Measurements from ENCODE around the gene CYP3A5. TPM values are rescaled to one million over a fixed set of nuclear protein-coding genes. Genes with fewer than 3 reads are reported as not detected.
A peak's percentile ranks its signal among the peaks of the same experiment; 100 is the strongest.

CYP3A5 gene
- total RNA-seq, 1 experiment from 2014 or later, result not detected

- Histone ChIP-seq H3K27ac (ENCODE audit: low read length) (no peak overlapping the region), H3K27me3 (ENCODE audit: low read length) (peaks cover 10% of the 10 kb centered on the region; the same call in 1 of the 2 replicates), H3K79me2 (ENCODE audit: low read length) (no peaks in the 10 kb centered on the region), H3K9ac (ENCODE audit: low read length) (no peak overlapping the region), H3K9me2 (replicated peaks; ENCODE audit: low read length) (no peaks in the 10 kb centered on the region), H3K4me3 (ENCODE audit: low read length) (no peak overlapping the region), H3K4me2 (ENCODE audit: low read length) (no peak overlapping the region), H2AFZ (ENCODE audit: low read length) (no peak overlapping the region), H4K20me1 (ENCODE audit: low read length) (no peaks in the 10 kb centered on the region), H3K9me3 (ENCODE audit: low read length) (no peaks in the 10 kb centered on the region), H3F3A (ENCODE audit: low read length, unreplicated experiment) (no peaks in the 10 kb centered on the region), H3K36me3 (ENCODE audit: low read depth, low read length) (no peaks in the 10 kb centered on the region), H3K4me1 (ENCODE audit: insufficient read depth, low read length) (no peaks in the 10 kb centered on the region)
- DNase-seq (no peak), ATAC-seq (no peak)
- ChIA-PET CTCF (no interaction called here), POLR2A (ENCODE audit: unreplicated experiment) (no interaction called here)
- BruUV-seq (replicated peaks), result no TSS peak
- no peak for TF ChIP-seq CTCF (conservative IDR thresholded peaks at IDR 0.05; ENCODE audit: low read depth, low read length)
- no peak for TF ChIP-seq EZH2 (IDR thresholded peaks at IDR 0.05; ENCODE audit: low read length, unreplicated experiment)
- TF ChIP-seq EZH2phosphoT487 (IDR thresholded peaks at IDR 0.05; ENCODE audit: borderline replicate concordance, low read length), result no peak
- intact Hi-C loops (cut with micrococcal nuclease), result no loop called here
These were observed 73.3 kb downstream of the CYP3A5 start for GRCh38 chr7:99606531-99606930.

GRCh38 chr7:99605527-99605926 lies 74.3 kb downstream of the CYP3A5 start:
- Histone ChIP-seq H3K9me3 (ENCODE audit: low read length) (no peaks in the 10 kb centered on the region), H3K27ac (ENCODE audit: low read length) (no peak overlapping the region), H2AFZ (ENCODE audit: low read length) (no peak overlapping the region), H3K79me2 (ENCODE audit: low read length) (no peaks in the 10 kb centered on the region), H3K4me2 (ENCODE audit: low read length) (no peak overlapping the region), H3K36me3 (ENCODE audit: low read depth, low read length) (no peaks in the 10 kb centered on the region), H3K9me2 (replicated peaks; ENCODE audit: low read length) (no peaks in the 10 kb centered on the region), H3K4me1 (ENCODE audit: insufficient read depth, low read length) (no peaks in the 10 kb centered on the region), H4K20me1 (ENCODE audit: low read length) (no peaks in the 10 kb centered on the region), H3F3A (ENCODE audit: low read length, unreplicated experiment) (no peaks in the 10 kb centered on the region), H3K9ac (ENCODE audit: low read length) (no peak overlapping the region), H3K27me3 (ENCODE audit: low read length) (peaks cover 8% of the 10 kb centered on the region; the same call in 1 of the 2 replicates), H3K4me3 (ENCODE audit: low read length) (no peak overlapping the region)
- CTCF ChIA-PET, result no interaction called here
- DNase-seq, result no peak
- ATAC-seq, result no peak
- no TSS peak for BruUV-seq (replicated peaks)
- TF ChIP-seq CTCF (conservative IDR thresholded peaks at IDR 0.05; ENCODE audit: low read depth, low read length) (no peak), EZH2phosphoT487 (IDR thresholded peaks at IDR 0.05; ENCODE audit: borderline replicate concordance, low read length) (no peak), EZH2 (IDR thresholded peaks at IDR 0.05; ENCODE audit: low read length, unreplicated experiment) (no peak)
- POLR2A ChIA-PET (ENCODE audit: unreplicated experiment), result no interaction called here
- intact Hi-C loops (cut with micrococcal nuclease), result no loop called here

GRCh38 chr7:99601656-99602310 lies 78.0 kb downstream of the CYP3A5 start:
- Histone ChIP-seq H3K36me3 (ENCODE audit: low read depth, low read length) (no peaks in the 10 kb centered on the region), H3K4me1 (ENCODE audit: insufficient read depth, low read length) (no peaks in the 10 kb centered on the region), H3K9ac (ENCODE audit: low read length) (no peak overlapping the region), H3K27me3 (ENCODE audit: low read length) (no peaks in the 10 kb centered on the region), H3K4me2 (ENCODE audit: low read length) (no peak overlapping the region), H3F3A (ENCODE audit: low read length, unreplicated experiment) (no peaks in the 10 kb centered on the region), H4K20me1 (ENCODE audit: low read length) (no peaks in the 10 kb centered on the region), H2AFZ (ENCODE audit: low read length) (no peak overlapping the region), H3K4me3 (ENCODE audit: low read length) (no peak overlapping the region), H3K79me2 (ENCODE audit: low read length) (no peaks in the 10 kb centered on the region), H3K9me2 (replicated peaks; ENCODE audit: low read length) (no peaks in the 10 kb centered on the region), H3K9me3 (ENCODE audit: low read length) (no peaks in the 10 kb centered on the region), H3K27ac (ENCODE audit: low read length) (no peak overlapping the region)
- DNase-seq (no peak), ATAC-seq (no peak)
- TF ChIP-seq EZH2 (IDR thresholded peaks at IDR 0.05; ENCODE audit: low read length, unreplicated experiment) (no peak), CTCF (conservative IDR thresholded peaks at IDR 0.05; ENCODE audit: low read depth, low read length) (peak; percentile 35)
- BruUV-seq (replicated peaks), result no TSS peak
- CTCF ChIA-PET, result interaction anchor here (1.2 kb wide), 1 partner anchor 76 kb away, joined by 3 read pairs; no protein-coding TSS in a partner anchor
- POLR2A ChIA-PET (ENCODE audit: unreplicated experiment), result no interaction called here
- intact Hi-C loops (cut with micrococcal nuclease), result no loop called here

Data from PC-3 (cell line).